GM21447 (cell line): Measurements from ENCODE around the gene MICALL1.
A peak's percentile ranks its signal among the peaks of the same experiment; 100 is the strongest.
"Not testable (repeated sequence)": the region's sequence is repeated elsewhere in the genome, so short reads cannot be mapped to it uniquely, and the experiment has no call there.

Experiments used
- ATAC-seq: cut with Tn5 transposase; IDR thresholded peaks from one replicate; pipeline ENCODE4 v1.9.1; 2021; ENCODE audit not compliant: unreplicated experiment

The MICALL1 gene

DNA sequence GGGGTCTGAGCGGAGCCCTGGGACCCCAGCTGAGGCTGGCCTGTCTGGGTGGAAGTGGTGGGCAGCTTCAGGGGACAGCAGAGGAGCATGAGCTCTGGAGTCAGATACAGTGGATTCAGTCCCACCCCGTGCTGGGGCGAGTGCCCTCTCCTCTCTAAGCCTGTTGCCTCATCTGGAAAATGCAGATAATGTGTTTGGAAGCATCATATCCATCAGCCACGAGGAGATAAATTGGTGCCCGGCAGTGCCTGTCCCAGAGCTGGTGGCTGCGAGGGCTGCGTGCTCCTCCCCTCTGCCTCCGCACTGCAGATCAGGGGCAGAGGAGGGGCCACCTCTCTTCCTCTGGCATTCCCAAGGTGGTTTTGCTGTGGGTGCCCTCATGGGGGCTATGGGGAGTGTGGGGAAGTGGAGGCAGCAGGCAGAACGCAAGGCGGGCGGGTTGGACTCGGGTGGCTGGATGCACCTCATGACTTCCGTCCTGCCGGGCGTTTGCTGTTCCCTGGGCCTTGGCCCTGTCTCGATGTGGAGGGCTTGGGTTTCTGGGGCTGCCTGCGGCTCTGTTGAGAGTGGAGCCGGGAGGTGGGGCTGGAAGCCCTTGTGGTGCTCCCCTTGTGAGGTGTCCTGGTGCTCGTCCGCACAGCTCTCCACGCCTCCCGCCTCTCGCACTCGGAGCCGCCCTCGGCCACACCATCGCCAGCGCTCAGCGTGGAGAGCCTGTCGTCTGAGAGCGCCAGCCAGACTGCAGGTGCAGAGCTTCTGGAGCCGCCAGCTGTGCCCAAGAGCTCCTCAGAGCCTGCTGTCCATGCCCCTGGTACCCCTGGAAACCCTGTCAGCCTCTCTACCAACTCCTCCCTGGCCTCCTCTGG, 20.9 kb downstream of the MICALL1 start:
- ATAC-seq = no peak

DNA sequence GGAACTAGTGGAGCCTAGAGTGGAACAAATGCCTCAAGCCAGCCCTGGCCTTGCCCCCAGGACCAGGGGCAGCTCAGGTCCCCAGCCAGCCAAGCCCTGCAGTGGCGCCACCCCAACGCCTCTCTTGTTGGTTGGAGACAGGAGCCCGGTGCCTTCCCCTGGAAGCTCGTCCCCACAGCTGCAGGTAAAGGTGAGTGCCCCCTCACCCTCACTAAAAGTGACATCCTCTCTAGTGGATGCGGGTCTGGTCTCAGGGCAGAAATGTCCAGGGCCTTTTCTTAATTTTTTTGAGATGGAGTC, 21.5 kb downstream of the MICALL1 start:
- ATAC-seq = no peak

DNA sequence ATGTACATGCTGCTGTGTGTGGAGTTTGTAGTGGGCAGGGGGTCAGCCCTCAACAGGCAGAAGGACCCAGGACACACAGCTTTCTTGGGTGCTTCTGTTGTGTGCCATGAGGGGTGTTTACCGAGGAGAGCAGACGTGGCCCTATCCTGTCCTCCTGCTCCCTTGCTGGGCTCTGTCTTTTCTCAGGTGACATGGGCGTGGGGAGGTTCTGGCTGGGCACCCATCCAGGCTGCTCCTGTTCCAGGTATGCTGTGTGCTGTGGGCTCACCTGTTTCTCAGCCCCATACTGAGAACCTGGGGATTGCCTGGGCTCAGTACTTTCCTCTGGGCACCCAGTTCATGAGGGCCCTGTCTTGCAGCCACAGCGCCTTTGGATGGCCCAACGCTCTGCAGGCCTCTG, 23.3 kb downstream of the MICALL1 start:
- no peak for ATAC-seq

DNA sequence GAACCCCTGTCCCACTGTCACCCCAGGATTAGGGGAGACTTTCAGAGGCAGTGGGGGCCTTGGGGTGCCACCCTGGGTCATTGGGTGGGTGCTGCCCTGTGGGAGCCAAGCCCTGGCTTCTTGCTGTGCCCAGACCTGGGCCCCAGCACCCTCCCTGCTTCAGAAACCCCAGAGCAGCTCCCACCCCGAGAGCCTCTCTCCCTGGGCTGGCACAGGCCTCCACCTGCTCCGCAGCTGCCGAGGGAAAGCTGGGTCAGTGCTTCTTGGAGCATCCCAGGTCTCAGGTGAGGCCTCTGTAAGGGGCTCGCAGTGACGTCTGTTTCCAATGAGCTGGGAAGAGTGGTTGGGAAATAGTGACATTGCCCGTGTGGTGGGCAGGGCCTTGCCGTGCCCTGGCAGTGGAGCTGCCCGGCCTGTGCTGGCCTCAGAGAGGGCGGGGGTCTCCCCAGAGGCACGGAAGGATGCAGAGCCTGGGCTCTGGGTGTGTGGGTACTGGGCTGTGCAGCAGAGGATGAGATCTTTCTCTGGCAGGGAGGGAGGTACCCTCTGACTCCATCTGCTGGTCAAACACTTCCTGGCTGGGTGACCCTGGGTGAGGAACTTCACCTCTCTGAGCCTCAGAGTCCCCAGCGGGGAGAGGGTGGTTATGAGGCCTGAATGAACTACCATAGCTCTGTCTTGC, 24.3 kb downstream of the MICALL1 start:
- ATAC-seq = no peak

DNA sequence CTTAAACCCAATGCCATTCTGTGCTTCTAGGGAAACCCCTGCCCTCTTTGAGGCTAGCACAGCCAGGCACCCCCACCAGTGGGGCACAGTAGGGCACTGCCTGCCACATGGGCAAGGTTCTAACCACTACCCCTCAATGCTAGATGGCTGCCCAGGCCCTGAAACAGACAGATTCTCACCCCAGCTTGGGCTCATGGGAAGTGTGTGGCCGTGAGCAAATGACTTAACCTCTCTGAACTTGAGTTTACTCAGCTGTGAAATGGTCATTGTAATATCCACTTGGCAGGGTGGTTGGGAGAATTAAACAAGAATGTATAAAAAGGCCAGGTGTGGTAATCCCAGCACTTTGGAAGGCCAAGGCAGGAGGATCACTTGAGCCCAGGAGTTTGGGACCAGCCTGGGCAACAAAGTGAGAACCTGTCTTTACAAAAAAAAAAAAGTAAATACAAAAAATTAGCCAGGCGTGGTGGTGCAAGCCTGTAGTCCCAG, 24.9 kb downstream of the MICALL1 start:
- ATAC-seq = no peak

DNA sequence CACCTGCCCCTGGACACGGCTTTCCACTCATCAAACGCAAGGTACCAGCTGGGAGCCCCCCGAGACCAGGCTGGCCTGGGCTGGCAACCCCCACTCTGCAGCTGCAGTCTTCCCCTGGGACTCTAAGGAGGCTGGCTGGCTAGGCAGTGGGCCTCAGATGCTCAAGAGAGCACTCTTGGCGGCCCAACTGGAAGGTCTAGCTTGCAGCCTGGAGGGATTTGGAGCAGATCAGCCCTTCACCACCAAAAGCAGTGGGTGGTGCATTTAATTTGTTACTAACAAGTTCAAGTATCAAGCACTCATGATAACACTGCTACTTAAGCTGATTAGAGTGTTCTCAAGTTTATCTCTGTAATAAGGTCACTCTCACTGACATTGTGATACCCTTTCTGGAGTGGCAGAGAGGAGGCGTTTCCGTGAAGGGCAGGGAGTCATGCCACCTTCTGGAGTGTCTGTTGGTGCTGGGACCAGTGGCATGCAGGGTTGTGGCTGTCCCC, 25.8 kb downstream of the MICALL1 start:
- ATAC-seq = no peak

DNA sequence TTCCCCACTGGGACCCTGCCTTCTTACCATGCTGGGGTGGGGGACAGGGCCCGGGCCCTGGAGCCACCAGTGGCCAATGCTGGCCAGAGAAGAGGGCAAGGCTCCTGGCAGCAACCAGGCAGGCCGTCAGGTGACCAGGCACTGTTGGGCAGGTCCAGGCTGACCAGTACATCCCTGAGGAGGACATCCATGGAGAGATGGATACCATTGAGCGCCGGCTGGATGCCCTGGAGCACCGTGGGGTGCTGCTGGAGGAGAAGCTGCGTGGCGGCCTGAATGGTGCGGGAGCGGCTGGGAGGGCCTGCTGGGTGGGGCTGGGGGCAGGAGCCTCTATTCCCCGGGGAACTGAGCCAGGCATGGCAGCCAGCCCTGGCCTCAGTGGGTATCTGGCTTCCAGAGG, 26.3 kb downstream of the MICALL1 start:
- no peak for ATAC-seq

DNA sequence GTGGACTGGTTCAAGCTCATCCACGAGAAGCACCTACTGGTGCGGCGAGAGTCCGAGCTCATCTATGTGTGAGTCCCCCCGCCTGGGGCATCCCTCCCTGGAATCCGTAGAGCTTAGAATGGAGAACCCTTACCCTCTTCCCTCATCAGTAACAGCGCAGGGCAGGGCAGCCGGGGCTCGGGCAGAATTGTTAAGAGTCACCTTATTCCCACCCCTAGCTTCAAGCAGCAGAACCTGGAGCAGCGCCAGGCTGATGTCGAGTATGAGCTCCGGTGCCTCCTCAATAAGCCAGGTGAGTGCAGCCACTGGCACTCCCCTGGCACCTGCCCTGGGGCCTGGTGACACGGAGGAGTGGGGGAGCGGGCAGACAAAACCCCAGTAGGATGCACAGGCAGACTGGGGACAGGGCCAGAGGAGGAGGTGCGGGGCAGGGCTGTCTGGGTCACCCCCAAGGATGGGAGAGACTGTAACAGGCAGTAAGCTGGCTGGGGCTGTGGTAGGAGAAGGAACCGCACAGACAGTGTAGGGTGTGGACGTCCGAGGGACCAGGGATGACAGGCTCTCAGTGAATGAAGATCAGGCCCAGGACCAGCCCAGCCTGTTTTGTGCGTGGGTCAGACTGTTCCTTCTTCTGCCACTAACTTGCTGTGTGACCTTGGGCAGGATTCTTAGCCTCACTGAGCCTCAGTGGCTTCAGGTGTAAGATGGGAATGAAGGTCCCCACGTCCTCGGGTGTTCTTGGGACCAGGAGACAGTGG, 26.9 kb downstream of the MICALL1 start:
- no peak for ATAC-seq

DNA sequence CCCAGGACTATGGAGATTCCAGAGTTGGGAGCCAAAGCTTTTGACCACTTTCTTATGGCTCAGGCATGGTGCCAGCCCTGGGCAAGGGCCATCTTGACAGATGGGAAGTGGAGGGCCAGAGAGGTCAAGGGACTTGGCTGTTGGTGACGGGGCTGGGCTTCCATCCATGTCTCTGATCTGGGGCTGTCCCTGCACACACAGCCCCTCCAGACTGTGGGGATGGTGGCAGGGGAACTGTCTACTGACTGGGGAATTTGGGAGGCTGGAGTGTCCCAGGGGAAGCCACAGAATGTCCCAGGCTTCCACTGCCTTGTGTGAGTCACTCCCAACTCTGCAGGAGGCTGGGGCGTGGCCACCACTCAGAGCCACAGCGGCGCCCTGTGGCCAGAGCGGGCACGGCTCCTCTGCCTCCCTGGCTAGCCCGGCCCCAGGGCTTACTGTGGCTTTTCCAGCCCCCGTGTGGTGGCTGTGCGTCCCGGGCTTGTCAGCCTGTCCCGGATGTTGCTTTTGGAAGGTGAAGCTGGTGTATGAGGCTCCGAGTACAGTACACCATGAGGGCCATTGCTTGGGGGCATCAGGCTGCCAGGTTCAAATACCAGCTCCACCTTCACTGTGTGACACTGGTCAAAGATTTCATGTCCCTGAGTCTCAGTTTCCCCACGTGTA, 27.7 kb downstream of the MICALL1 start:
- ATAC-seq = peak; percentile 56

DNA sequence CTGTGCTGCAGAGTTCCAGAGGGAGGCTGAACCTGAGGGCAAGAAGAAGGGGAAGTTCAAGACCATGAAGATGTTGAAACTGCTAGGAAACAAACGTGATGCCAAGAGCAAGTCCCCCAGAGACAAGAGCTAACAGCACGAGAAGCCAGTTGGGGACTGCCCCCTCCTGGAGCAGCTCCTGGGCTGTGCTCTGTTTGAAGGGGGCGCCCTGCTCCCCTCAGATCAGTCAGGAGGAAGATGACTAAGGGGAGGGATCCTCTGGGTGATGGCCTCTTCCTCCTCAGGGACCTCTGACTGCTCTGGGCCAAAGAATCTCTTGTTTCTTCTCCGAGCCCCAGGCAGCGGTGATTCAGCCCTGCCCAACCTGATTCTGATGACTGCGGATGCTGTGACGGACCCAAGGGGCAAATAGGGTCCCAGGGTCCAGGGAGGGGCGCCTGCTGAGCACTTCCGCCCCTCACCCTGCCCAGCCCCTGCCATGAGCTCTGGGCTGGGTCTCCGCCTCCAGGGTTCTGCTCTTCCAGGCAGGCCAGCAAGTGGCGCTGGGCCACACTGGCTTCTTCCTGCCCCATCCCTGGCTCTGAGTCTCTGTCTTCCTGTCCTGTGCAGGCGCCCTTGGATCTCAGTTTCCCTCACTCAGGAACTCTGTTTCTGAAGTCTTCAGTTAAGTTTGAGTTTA, 34.7 kb downstream of the MICALL1 start:
- ATAC-seq = no peak

DNA sequence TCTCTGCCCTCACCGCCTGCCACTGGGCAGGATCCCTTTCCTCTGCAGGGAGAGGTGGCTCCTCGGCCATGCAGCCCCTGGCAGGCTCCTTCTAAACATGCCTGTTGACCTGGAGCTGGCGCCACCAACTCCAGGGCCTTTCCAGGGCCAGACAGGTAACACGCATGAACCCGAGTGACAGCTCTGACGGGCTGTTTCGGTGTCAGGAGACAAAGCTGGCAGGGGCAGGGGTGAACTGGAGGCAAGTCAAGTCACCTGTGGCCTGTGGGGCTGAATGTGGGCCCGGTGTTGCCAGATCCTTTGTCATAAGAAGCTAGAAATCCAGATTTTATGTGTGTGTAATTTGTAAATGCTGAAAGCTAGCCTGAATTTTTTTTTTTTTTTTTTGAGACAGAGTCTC, 36.0 kb downstream of the MICALL1 start:
- ATAC-seq = no peak

DNA sequence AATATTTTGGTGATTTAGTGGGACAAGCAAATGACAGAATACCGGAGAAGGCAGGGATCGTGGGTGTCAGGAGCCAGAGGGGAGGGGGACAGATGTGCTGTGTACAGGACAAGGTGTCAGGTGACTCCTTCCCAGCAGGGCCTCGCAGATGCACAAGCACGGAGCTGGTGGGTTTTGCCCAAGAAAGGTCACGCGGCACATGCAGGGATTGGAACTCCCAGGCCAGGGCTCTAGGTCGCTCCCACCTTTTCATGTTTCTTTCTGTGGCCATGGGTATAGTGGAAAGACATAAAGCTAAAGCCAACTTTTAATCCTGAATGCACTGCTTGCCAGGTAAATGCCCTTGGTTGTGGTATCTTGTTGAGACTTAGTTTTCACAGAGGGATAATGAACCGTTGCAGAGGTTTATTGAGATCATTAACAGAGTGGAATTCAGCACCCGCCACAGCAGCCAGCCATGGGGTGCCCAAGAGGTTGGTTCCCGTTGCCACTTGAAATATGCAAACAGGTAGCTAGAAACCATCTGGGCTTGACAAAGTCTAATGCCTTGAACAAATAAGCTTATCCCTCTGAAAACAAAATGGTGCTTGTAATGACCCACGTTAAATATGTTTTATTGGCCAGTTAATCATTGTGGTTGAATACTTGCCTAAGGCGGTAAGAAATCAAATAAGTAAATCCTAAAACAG, 37.2 kb downstream of the MICALL1 start:
- ATAC-seq = no peak

DNA sequence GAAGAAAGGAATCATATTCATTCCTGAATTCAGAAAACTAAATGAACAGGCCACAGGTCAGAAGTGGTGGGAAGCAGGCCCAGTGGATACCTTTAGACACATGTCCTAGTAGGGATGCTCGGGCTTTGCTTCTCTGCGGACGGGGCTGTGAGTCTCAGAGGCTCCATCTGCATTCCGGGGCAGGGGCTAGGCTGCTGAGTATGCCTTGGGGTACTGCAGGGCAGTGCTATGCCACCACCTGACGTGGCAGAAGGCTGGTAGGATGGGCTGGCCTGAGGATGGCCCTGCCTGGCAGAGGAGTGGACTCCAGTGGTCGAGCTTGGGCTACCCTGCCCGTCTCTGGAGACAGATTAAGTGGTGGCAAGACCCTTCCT, 37.7 kb downstream of the MICALL1 start:
- ATAC-seq = no peak

DNA sequence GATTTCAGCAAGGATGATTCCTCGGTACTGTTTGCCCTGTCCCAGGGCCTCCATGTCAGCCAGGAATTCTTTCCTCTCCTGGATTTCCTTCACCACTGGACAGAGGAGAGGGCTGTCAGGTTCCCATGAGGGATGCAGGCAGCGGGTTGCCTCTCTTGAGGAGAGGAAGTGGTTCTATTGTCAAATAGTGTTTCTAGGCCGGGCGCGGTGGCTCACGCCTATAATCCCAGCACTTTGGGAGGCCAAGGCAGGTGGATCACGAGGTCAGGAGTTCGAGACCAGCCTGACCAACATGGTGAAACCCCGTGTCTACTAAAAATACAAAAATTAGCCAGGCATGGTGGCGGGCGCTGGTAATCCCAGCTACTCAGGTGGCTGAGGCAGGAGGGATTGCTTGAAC, 38.3 kb downstream of the MICALL1 start:
- not testable (repeated sequence) for ATAC-seq

DNA sequence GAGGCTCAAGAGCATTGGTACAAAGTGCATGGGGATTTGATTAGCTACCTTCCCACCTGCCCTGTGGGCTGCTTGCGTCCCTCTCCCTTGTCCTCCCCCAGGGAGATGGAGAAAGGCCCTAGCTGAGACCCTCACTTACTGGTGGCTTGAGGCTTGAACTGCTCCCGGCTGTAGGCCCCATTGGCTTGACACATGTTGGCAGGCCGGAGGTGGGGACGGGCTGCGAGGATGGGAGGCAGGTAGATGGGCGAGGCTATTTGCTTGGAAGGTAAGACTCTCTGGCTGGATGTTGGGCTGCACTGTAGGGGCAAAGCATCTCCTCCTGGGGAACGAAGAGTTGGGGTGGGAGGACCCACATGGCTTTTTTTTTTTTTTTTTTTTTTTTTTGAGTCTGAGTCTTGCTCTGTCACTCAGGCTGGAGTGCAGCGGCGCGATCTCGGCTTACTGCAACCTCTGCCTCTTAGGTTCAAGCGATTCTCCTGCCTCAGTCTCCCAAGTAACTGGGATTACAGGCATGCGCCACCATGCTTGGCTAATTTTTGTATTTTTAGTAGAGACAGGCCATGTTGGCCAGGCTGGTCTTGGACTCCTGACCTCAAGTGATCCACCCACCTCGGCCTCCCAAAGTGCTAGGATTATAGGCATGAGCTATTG, 41.2 kb downstream of the MICALL1 start:
- ATAC-seq = not testable (repeated sequence)

DNA sequence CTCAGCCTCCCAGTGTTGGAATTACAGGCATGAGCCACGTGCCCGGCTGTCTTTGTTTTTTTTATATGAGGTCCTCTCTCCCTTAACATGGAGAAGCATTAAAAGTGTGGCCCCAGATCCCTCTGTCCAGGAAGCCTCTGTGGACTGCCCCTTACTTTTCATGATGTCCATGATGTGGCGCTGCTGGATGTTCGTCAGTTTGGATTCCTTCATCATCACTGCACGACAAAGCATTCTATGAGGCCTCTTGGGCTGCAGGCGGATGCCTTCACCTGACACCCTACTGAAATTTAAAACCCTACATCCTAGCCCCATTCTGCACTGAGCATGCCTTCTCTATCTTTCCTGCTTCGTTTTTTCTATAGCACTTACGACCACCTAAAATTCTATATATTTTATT, 45.2 kb downstream of the MICALL1 start:
- no peak for ATAC-seq

DNA sequence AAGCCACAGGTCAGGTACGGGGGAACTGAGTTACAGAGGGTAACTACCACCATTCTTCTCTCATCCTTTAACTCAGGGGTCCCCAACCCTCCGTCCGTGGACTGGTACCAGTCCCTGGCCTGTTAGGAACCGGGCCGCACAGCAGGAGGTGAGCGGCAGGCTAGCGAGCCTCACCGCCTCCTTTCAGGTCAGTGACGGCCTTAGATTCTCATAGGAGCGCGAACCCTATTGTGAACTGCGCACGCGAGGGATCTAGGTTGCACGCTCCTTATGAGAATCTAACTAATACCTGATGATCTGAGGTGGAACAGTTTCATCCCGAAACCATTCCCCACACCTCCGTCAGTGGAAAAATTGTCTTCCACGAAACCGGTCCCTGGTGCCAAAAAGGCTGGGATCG, 46.5 kb downstream of the MICALL1 start:
- ATAC-seq = not testable (repeated sequence)

DNA sequence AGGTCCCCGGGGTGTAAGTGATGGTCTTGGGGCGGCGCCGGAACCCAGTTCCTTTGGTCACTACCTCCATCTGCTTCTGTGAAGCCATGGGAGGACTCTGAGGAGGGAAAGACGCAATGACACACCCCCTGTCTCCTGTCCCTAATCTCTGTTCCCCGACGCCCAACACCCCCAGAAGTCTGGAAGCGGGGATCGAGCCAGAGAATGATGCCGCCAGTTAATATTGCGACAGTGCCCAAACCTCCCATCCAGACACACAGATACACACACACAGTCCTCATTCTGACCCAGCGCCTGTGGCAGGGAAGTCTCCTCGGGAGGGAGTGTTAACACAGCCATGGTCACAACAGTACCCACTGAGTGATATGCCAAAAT, 47.0 kb downstream of the MICALL1 start:
- ATAC-seq = peak; percentile 41

DNA sequence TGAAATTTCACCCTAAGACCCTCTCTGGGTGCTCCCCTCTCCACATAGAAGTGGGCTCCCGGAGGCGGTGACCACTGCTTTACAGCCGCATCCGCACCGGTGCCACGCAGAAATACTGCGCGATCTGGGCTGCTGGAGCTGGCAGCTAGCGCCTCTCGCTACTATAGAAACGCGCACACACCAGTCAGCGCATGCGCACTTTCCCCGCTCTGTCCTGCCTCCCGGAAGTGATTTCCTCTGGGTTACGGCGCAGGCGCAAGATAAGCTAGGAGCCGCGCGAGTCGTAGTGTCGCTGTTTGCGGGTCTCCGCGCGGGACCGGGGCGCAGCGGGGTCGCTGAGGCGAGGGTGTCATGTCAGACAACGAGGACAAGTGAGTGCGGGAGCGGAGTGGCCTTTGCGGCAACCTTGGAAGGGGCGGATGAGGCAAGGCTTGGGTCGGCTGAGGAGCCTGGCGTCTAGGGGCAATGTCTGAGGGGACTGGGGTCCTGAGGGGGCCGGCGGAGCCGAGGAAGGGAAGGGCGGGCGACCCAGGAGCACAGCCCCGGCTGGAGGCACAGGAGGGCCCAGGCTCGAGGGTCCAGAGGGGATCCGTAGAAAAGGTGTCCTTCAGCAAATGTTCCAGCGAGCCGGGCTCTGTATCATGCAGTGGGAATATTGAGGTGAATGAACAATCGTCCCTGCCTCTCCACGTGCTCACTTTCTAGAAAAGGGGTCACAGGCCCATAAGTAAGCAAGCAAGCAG, 47.5 kb downstream of the MICALL1 start, which contains the start of the genes C22orf23 and POLR2F:
Gene C22orf23 (minus strand): TSS at position 165 of the 743 bp plus-strand sequence. CDS start 452 bp downstream, outside the sequence.
Gene POLR2F (plus strand): TSS at position 263 of the 743 bp plus-strand sequence. CDS start 89 bp downstream, at position 352.
- ATAC-seq = peak; percentile 79
